NCI-H1048 (cell line): ENCODE data around the gene RBM19.

Source experiments
- DNase-seq: peaks from one replicate; lab custom pipeline; 2025; lab: John Stamatoyannopoulos, UW

Gene RBM19

GRCh38 chr12:113931517-113931916, 34.6 kb downstream of the RBM19 start:
- no peak for DNase-seq

- DNase-seq, result no peak
Observed at GRCh38 chr12:113930249-113930648, 35.9 kb downstream of the RBM19 start.

GRCh38 chr12:113929312-113929989, 36.7 kb downstream of the RBM19 start:
- DNase-seq, result no peak

- no peak for DNase-seq
Observed at GRCh38 chr12:113926788-113927187, 39.3 kb downstream of the RBM19 start.

GRCh38 chr12:113924341-113924740, 41.8 kb downstream of the RBM19 start:
- no peak for DNase-seq

- DNase-seq, result no peak
Observed at GRCh38 chr12:113923251-113923650, 42.9 kb downstream of the RBM19 start.

- no peak for DNase-seq
Observed at GRCh38 chr12:113921430-113921829, 44.7 kb downstream of the RBM19 start.

- no peak for DNase-seq
Observed at GRCh38 chr12:113919791-113920190, 46.3 kb downstream of the RBM19 start.

GRCh38 chr12:113918306-113918705, 47.8 kb downstream of the RBM19 start:
- DNase-seq, result no peak

GRCh38 chr12:113917393-113917792, 48.7 kb downstream of the RBM19 start:
- no peak for DNase-seq

- DNase-seq, result no peak
Observed at GRCh38 chr12:113914806-113915205, 51.3 kb downstream of the RBM19 start.

- no peak for DNase-seq
Observed at GRCh38 chr12:113914176-113914575, 51.9 kb downstream of the RBM19 start.

GRCh38 chr12:113912760-113913329, 53.3 kb downstream of the RBM19 start:
- DNase-seq, result no peak

- DNase-seq, result no peak
Observed at GRCh38 chr12:113911971-113912759, 54.0 kb downstream of the RBM19 start.

- DNase-seq, result no peak
Observed at GRCh38 chr12:113910751-113911272, 55.3 kb downstream of the RBM19 start.

- no peak for DNase-seq
Observed at GRCh38 chr12:113909776-113910420, 56.2 kb downstream of the RBM19 start.

- no peak for DNase-seq
Observed at GRCh38 chr12:113908584-113909100, 57.5 kb downstream of the RBM19 start.

- DNase-seq, result no peak
Observed at GRCh38 chr12:113907446-113908180, 58.5 kb downstream of the RBM19 start.

- DNase-seq, result no peak
Observed at GRCh38 chr12:113906411-113907200, 59.5 kb downstream of the RBM19 start.

- DNase-seq, result no peak
Observed at GRCh38 chr12:113905829-113906228, 60.3 kb downstream of the RBM19 start.
